NCI-H82 treated with DMSO at 0.1 percent for 48 hours (cell line): ENCODE data around the gene B3GAT1.

Source experiments
- DNase-seq: peaks from one replicate; lab custom pipeline; 2025; ENCODE audit not compliant: unreplicated experiment; lab: John Stamatoyannopoulos, UW

B3GAT1 gene

DNA sequence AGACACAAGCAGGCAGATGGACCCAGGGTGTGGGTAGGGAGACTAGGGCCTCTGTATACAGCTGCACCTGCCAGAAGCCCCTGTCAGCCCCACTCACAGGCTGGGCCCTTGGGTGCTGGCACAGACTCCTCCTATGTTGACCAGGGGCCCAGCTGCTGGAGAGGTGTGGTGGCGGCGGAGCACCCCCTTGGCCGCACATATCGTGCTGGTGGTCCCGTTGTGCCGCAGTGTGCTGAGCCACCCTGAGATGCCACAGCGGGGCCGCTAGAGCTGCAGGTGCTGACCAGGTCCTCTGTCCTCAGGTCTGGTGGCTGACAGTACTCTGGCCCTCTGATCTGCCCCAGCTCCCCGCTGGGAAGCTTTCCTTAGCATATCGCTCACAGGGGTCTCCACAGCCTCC, 30.2 kb upstream of the B3GAT1 start:
- no peak for DNase-seq

DNA sequence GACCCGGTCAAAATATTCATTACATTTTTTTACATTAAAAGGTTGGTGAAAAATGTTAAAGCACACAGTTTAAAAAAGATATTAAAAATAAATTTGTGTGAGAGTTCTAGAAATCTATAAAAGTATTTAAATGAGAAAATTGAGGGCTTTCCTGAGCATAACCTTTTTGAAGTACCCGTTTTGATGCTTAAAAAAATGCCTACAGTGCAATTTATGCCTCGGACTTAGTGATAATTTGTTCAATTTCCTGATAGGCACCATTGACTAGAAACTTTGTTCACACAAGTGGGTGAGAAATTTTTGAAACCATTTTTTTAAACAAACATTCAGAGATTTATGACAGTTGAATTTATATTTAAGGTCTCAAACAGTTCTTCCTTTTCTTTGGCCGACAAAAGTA, 29.7 kb upstream of the B3GAT1 start:
- DNase-seq = no peak

DNA sequence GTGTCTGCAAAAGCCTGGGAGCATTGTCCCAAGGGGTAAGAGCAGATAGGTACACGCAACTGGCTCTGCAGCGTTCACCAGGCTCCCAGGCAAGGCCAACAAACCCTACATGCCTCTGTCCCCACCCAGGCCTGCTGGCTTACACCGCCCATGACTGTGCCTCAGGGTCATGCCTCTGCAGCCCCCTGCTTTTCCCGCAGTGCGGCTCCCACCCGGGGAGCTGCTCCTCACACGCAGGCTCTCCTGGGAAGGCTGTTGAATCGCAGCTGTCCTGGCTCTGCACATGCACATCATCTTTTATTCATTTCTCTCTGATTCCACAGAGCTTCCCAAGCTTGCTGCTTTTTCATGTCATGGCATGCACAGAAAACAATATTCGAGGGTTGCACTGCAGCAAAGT, 29.2 kb upstream of the B3GAT1 start:
- DNase-seq = no peak

DNA sequence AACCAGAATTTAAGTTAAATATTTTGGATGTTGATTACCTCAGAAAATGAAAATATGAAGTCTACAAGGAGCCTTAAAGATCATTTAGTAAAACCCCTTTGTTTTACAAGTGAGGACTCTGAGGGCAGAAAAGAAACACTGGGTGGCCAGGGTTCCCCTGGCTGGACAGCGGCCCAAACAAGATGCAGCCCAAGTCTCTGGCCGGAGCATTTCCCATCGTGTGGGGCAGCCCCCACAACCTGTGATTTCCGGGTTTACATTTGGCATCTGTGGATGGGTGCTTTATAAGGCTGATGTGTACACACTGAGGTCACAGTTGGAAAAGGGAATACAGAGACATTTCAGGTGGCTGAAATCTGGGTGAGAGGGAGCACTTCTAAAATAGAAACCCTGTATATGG, 28.8 kb upstream of the B3GAT1 start:
- no peak for DNase-seq

DNA sequence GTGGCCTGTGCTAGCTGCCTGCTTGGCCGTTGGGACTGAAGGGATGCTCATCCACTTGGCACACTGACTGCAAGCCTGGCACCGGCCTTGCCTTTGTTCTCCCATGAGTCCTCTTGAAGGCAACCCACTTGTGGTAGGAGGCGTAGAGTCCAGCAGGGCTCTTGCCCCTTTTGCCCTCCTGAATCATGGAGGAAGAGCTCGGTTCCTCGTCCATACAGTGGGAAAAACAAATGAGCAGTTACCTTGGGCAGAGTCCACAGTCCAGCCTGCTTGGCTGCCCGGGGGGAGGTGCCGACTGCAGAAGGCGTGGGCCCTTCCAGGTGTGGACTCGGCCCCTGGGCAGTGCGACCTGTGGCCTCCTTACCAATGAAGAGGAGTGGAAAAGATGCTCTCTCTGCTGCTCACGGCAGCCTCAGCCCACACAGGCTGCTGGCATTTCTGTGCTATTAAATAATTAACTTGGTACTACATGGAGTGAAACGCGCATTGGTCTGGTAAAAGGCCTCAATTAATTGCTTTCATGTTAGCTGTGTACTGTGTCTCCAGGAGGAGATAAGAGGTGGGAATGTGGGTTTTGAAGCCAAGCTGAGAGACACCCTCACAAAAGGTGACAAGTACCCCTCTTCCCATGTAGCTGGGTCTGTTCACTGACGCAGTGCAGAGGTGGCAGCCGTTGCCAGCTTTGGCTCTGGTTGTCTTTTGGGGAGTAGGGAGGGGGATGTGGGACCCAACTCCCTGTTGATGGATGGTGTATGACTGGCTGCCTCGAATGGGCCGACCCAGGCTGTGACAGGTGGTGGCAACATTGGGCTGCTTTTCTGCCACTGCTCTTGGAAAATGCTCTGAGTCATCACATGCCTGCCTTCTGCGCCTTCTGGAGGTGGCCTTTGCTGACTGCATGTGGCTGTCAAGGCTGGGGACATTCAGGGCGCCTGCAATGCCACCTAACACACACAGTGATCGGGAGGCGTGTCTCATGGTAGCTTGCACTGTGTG, 26.8 kb upstream of the B3GAT1 start:
- no peak for DNase-seq

DNA sequence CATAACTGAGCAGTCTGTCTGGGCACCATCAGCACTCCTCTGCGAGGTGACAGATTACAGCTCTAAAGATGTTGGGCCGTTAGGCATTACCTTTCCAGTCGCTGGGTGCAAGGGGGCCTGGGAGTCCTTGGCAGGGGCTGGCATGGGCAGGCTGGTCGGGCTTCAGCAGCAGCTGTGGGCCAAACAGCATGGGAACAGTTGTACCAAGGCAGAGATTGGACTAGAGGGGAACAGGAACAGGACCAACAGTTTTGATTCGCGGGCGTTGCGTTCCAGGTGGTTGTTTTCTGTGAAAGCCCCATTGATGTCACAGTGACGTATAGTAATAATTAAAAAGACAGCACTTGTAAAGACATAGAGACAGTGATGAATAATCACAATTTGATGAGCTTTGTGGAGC, 25.8 kb upstream of the B3GAT1 start:
- DNase-seq = no peak

DNA sequence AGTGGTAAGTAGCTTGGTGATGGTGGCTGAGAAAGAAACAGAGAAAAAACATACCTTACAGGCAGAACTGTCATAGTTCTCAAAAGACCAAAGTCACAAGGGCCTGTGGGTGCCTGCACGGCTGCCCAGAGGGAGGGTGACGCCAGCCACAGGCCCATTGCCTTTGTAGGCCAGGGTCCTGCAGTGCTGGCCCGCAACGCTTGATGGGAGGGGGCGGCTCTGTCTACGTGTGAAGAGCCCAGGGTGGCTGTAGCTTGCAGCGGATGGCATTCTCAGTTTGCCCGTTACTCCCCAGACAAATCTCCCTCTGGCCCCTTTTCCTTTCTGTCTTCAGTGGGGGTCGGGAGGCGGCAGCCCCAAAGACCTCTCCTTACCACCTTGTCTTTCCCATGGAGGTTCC, 24.7 kb upstream of the B3GAT1 start:
- no peak for DNase-seq

DNA sequence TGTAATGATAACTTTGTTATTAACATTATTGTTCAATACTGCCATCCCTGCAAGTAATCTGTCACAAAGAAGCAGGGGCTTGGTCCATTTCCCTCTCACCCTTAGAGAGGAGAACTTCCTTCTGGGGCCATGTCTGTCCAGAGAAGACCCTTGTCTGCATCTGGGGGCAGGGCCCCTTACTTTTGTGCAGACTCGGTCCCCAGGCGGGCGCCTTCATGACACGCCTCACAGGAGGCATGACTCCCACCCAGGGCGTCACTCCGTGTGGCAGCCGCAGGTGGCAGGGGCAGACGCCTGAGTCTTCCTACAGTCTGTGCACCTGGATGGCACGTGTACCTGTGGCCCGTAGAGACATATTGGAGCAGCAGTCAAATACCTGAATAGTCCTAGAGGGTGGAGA, 21.8 kb upstream of the B3GAT1 start:
- DNase-seq = no peak

DNA sequence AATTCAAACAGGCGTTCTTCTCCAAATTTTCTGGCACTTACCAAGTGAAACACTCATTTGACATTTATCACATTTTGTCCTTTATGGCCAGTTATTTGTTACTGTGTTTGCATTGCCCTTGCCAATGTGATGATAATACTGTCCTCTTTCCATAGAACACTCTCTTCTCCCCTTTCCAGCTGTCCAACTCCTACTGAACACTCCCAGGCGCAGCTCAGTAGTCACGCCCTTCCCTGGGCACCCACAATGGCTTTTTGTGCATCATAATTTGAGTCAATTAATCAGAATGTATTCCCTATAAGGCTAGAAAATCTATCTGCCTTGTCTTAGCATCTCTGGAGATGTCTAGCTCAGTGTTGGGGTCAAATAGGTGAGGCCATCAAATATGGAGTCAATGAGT, 21.2 kb upstream of the B3GAT1 start:
- no peak for DNase-seq

DNA sequence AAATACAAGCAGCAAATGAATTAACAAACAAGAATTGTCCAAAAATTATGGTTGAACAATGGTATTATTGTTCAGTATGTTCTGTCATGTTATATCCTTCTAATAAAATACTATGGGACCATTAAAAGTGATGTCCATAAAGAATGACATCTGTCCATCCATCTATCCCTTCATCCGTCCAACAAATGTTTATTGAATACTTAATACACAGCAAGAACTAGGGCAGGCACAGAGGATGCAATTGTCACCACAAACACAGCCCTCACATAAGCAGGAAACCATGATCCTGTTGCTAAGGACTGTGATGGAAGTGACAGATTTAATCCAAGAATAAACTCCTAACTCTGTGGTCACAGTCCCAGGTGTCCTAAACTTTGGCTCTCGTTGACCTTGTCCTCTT, 20.7 kb upstream of the B3GAT1 start:
- no peak for DNase-seq

DNA sequence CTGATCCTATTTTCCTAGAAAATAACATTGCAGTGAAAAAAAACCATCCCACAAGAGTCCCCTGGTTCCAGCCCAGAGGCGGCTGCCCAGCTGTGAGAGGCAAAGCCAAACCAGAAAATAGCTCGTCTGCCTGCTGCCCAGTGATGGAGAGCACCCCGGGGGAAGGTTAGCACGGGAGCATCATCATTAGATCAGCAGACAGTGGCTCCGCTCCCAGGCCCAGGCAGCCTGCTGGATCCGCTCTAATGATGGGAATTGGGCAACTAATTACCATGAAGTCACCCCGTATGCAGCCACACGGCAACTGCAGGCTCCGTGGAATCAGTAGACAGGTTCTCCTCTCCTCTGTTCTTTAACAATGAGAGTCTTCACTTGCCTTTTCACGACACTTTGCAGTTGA, 17.1 kb upstream of the B3GAT1 start:
- no peak for DNase-seq

DNA sequence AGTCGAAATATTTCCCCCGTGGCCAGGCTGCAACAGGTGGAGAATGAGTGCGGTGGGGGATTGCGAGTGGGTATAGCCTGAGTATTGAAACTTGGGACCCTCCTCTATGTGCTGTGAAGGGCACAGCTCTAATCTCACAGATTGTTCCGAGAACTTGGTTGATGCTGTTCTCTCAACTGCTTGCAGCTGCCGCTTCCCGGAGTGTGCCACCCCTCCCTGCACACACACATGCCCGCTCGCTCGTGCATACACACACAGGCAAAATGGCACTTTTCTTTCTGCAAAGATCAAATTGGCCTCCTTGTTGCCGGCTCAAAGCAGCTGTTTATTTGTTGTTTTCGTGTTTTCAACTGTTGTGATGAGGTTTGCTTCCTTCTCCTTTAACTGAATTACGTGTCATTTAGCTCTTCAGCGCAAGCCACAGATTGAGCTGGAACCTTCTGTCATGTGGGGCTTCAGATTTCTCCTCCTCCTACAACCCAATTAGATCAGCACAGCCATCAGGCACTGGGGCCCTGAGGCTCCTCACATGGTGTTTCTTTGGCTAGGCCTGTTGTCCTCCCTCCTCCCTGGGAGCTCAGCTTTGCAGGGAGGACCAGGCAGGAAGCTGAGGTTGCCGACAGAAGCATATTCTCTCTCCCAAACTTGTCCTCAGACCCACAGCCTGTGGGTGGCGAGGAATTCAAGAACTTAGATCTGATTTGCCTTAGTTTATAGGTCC, 13.9 kb upstream of the B3GAT1 start:
- no peak for DNase-seq

DNA sequence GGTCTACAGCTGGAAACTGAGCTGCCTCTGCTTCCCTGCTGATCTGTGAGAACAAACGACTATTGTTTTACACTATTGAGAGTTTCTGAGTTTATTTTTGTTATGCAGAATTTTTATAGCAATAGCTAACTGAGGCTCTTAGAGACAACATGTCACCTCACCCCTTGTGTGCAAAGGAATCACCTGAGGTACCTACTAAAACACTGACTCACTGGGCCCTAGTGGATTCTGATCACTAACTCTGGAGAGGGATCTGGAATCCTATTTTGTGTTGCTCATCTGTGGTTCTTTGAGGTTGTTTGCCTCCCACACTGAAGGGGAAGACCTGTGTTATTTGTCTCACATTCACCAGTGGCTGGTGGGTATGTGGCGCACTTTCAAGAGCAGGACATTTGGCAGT, 13.4 kb upstream of the B3GAT1 start:
- no peak for DNase-seq

DNA sequence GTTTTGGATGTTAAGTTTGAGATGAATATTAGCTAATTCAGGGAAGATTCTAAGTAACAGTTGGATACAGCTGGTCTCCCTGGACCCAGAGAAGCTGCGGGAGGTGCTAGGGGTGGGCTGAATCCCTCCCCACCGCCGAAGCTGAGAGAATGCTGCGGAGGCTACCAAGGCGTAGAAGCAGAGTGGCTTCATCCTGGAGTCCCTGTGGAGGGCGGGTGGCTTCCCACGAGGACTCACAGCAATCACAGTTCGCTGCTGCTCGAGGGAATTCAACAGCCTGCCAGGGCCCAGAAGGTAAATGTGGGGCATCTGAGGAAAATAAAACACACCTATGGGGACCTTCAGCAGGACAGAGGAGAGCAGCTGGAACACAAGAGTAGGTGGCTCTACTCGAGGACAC, 11.1 kb upstream of the B3GAT1 start:
- DNase-seq = no peak

DNA sequence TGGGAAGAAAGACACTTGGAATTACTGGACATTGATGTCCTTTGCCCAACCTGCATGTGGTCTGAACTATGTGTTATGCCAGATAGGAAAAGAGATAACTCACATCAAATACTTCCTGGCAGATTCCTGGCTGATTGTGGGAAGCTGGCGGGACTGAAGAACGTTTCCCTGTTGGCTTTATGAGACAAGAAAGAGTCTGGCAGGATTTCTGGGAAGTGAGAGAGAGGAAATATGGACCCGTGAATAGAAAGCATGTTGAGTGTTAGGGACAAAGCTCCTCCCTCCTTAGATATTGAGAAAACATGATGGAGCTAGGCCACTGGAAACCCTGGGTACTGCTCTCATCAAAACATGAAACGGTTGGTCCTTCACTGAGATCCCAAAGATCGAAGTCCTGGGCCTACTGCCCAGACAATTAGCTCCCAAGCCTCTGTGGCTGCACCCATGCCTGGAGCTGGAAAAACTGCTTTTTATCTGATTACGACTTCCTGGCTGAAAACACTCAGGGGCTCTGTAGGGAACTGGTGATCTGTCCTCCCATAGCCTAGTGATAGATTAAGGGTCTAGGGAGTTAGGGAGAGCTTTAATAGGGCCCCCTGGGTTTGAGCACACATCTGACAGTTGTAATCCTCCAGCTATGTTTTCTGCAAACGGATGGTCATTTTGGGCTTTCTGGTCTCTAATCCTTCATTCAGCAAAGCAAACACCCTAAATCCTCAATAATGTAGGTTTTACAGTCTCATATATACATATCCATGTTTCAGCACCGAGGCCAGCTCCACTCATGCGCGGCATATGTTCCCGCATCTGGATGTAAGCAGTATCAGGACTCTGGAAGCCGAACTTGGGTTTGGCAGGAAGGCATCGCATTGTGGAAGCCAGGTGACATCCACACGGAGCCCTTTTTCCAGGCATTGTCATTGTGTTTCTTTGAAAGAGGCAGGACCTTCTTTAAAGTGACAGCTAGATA, 6.1 kb upstream of the B3GAT1 start:
- no peak for DNase-seq

DNA sequence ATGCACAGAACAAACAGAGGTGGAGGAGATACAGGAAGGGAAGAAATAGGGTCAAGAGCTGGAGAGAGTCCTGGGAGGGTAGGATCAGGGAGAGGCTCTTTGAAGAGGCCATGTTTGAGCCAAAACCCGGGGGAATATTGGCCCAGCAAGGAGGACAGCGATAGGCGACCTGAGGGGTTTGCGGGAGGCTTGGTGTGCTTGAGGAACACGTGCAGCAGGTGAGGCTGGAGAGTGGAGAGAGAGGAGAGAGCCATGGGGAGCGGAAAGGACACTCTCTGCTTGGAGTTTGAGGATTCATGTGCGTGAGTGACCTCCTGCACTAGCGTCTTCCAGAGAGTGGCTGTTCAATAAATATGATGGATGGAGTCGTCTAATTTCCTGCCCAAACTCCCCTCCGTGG, 4.7 kb upstream of the B3GAT1 start:
- no peak for DNase-seq

DNA sequence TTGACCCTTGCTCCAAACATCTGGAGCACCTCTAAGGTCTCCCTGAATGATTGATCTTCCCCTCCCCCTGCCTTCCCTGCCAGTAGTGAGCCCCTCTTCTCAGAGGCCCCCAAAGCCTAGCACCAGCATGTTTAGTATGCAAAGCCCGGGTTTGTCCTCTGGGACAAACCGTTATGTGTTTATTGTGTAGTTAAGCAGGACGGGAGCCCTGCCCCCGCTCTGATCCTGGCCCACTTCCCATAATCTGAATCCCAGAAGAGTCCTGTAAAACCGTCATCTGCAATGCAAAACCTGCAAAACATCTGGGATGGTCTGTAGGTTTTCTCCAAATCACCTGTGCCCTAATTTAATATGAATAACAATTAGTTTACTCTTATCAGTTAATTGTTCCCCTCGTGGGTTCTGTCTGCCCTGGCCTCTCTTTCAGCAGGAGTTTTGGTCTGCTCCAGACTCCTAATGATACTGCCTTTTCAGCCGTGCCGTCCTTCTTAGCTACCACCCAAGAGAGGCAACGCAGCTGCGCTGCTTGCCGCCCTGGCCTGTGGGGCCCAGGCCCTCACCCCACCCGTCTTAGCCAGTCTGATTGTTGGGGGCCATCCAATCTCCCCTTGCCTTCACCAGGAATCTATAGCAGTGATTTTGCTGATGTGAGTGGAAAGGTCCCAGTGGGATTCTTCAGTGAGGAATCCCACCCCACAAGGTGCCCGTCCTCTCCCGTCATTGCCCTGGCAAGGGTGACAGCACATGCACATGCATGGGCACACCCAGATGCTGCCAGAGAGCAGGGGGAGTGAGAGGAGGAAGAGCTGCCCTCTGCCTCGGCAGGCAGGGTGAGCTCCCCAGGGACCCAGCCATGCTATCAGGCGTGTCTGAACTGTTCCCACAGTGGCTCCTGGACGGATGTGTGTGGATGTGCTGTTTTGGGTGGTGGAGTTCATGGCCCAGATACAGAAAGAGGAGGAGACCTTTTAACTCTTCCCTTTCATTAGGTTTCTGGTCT, 3.0 kb upstream of the B3GAT1 start:
- no peak for DNase-seq

DNA sequence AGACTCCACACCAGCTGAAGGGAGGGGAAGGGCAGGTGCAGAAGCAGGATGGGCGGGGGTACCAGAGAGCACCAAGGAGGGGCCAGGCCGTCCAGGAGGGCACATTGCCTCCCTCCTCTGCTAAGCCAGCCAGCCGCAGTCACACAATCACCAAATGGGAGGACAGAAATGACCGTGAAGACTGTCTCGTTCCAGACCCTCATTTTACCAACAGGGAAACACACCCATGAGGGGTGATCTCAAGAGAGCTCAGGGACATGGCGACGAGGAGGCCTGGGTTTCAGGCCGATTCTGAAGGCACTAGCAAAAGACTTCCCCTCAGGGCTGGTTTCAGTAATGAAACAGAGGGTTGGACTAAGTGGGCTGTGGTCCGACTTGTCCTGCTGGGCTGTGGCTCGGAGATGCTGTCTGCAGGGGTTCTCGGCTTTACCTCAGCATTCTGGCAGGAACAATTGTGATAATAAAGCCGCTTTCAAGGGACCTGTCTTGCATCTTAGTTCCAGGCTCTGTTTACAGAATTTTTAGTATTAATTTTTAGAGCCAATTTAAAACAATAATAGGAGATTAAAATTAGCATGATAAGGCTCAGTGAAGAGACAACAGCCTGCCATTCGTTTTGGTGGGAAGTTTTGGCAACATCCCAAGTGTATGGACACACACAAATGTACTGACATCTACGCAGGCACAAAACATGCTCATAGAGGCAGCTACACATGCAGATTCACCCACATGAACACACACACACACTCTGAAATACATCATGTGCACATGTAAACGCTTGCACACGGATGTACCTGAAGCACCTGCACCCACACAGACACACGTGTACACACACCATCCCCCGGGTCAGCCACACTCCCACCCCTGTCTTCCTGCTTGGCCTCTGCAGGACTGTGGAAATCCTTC, 2.0 kb upstream of the B3GAT1 start:
- no peak for DNase-seq
